Renal pelvis (tissue), 12 donors: ENCODE measurements around the gene METTL2B. TPM values are rescaled to one million over a fixed set of nuclear protein-coding genes. Genes with fewer than 3 reads are reported as not detected.
A peak's percentile ranks its signal among the peaks of the same experiment; 100 is the strongest.

Experiments used
- DNase-seq: peaks from one replicate; pipeline ENCODE4 v3.0.0-alpha.2; 2013
- long read RNA-seq, 16 experiments: transcript quantifications; one replicate each; lab custom pipeline, GENCODE V29; 2026
- polyA plus RNA-seq, 3 donors: library from polyadenylated mRNA; unstranded; fragments of 120-200 nt; gene quantifications; one replicate each; pipeline ENCODE4 v1.2.1, GENCODE V29; 2013; ENCODE audit not compliant: insufficient read length in 3 of 3

The METTL2B gene
- polyA plus RNA-seq: 10 to 100 TPM; 19.5 to 35.5 (median 26.2) TPM
- long read RNA-seq, donor 1, partial matches to known transcripts: 17 of 19 reads
- long read RNA-seq, donor 1, other reads (novel, unspliced or antisense): 0 of 19 reads
- long read RNA-seq, donor 2, transcript METTL2B-201 (9 exons, 2,182 nt): major isoform, 5 of 9 reads
- long read RNA-seq, donor 2, partial matches to known transcripts: 0 of 9 reads
- long read RNA-seq, donor 2, other reads (novel, unspliced or antisense): 0 of 9 reads
- long read RNA-seq, donor 3, partial matches to known transcripts: 0 of 5 reads
- long read RNA-seq, donor 3, other reads (novel, unspliced or antisense): 0 of 5 reads
- long read RNA-seq, donor 4, partial matches to known transcripts: 0 of 3 reads
- long read RNA-seq, donor 4, other reads (novel, unspliced or antisense): 0 of 3 reads
- long read RNA-seq, donor 5, partial matches to known transcripts: 0 of 1 reads
- long read RNA-seq, donor 5, other reads (novel, unspliced or antisense): 0 of 1 reads
- long read RNA-seq, donor 6, transcript METTL2B-201 (9 exons, 2,182 nt): major isoform, 6 of 31 reads
- long read RNA-seq, donor 6, partial matches to known transcripts: 24 of 31 reads
- long read RNA-seq, donor 6, other reads (novel, unspliced or antisense): 0 of 31 reads
- long read RNA-seq, donor 7, partial matches to known transcripts: 0 of 4 reads
- long read RNA-seq, donor 7, other reads (novel, unspliced or antisense): 0 of 4 reads
- long read RNA-seq, donor 8, partial matches to known transcripts: 0 of 2 reads
- long read RNA-seq, donor 8, other reads (novel, unspliced or antisense): 0 of 2 reads
- long read RNA-seq, donor 9, partial matches to known transcripts: 0 of 4 reads
- long read RNA-seq, donor 9, other reads (novel, unspliced or antisense): 0 of 4 reads
- long read RNA-seq, donor 10, partial matches to known transcripts: 0 of 2 reads
- long read RNA-seq, donor 10, other reads (novel, unspliced or antisense): 0 of 2 reads
- long read RNA-seq, donor 11, partial matches to known transcripts: 0 of 1 reads
- long read RNA-seq, donor 11, other reads (novel, unspliced or antisense): 0 of 1 reads
- long read RNA-seq, donor 12, transcript METTL2B-201 (9 exons, 2,182 nt): major isoform, 7 of 10 reads
- long read RNA-seq, donor 12, partial matches to known transcripts: 0 of 10 reads
- long read RNA-seq, donor 12, other reads (novel, unspliced or antisense): 0 of 10 reads
- long read RNA-seq, donor 13, transcript METTL2B-201 (9 exons, 2,182 nt): major isoform, 8 of 10 reads
- long read RNA-seq, donor 13, partial matches to known transcripts: 0 of 10 reads
- long read RNA-seq, donor 13, other reads (novel, unspliced or antisense): 0 of 10 reads
- long read RNA-seq, donor 14, transcript METTL2B-201 (9 exons, 2,182 nt): major isoform, 6 of 16 reads
- long read RNA-seq, donor 14, partial matches to known transcripts: 8 of 16 reads
- long read RNA-seq, donor 14, other reads (novel, unspliced or antisense): 0 of 16 reads
- long read RNA-seq, donor 15, full-length matches to known transcripts: 4 of 4 reads
- long read RNA-seq, donor 15, partial matches to known transcripts: 0 of 4 reads
- long read RNA-seq, donor 15, other reads (novel, unspliced or antisense): 0 of 4 reads
- long read RNA-seq, donor 16, transcript METTL2B-201 (9 exons, 2,182 nt): major isoform, 5 of 9 reads
- long read RNA-seq, donor 16, partial matches to known transcripts: 0 of 9 reads
- long read RNA-seq, donor 16, other reads (novel, unspliced or antisense): 0 of 9 reads

GRCh38 chr7:128476402-128477335 is at the start of gene METTL2B:
TSS of gene METTL2B (plus strand) at chr7:128476748. CDS start at chr7:128476766, 18 bp downstream.
- peak; percentile 92 for DNase-seq

- DNase-seq: peak; percentile 51
Observed at GRCh38 chr7:128427289-128427891, 49.2 kb upstream of the METTL2B start.

- DNase-seq: no peak
Observed at GRCh38 chr7:128430207-128430606, 46.3 kb upstream of the METTL2B start.

- no peak for DNase-seq
Observed at GRCh38 chr7:128431221-128431620, 45.3 kb upstream of the METTL2B start.

- DNase-seq: no peak
Observed at GRCh38 chr7:128431754-128432153, 44.8 kb upstream of the METTL2B start.

- no peak for DNase-seq
Observed at GRCh38 chr7:128434413-128435326, 41.9 kb upstream of the METTL2B start.

GRCh38 chr7:128435327-128435686 is 41.2 kb upstream of the METTL2B start:
- DNase-seq: no peak

GRCh38 chr7:128437426-128438332 is 38.9 kb upstream of the METTL2B start:
- DNase-seq: no peak

- no peak for DNase-seq
Observed at GRCh38 chr7:128442356-128442755, 34.2 kb upstream of the METTL2B start.

- DNase-seq: no peak
Observed at GRCh38 chr7:128443831-128444600, 32.5 kb upstream of the METTL2B start.

- DNase-seq: no peak
Observed at GRCh38 chr7:128446306-128446705, 30.2 kb upstream of the METTL2B start.

GRCh38 chr7:128447941-128448564 is 28.5 kb upstream of the METTL2B start:
- DNase-seq: no peak

- DNase-seq: no peak
Observed at GRCh38 chr7:128448751-128449302, 27.7 kb upstream of the METTL2B start.

- no peak for DNase-seq
Observed at GRCh38 chr7:128450409-128450808, 26.1 kb upstream of the METTL2B start.

GRCh38 chr7:128450913-128451312 is 25.6 kb upstream of the METTL2B start:
- DNase-seq: no peak
